HS-5 (cell line): ENCODE measurements around the gene MLLT3.

Experiments used
- DNase-seq: peaks from one replicate; pipeline ENCODE4 v3.0.0-alpha.2; 2012; ENCODE audit warnings: low read depth

Gene MLLT3

GRCh38 chr9:20476912-20477521, 145.3 kb downstream of the MLLT3 start:
- DNase-seq = no peak

DNA sequence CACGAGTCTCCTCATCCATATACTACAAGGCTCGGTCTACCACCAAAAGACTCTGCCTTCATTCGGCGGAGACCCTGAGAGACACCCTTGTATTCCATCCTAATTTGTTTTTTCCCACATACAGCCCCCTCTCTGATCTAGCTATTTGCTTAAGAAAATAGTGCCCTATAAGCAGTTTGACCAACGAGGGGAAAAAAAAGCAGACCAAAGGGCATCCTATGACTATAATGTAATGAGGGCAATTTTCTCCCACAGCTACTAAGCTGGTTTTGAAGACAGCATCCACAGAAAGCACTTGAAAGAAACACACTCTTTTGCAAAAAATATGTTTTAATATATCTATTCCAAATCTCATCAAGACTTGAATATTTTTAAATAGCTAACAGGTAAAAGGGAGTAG, 147.8 kb downstream of the MLLT3 start:
- no peak for DNase-seq

GRCh38 chr9:20473515-20474013, 148.7 kb downstream of the MLLT3 start:
- DNase-seq = no peak

- DNase-seq = no peak
These were observed 149.8 kb downstream of the MLLT3 start for GRCh38 chr9:20472342-20473045.

- no peak for DNase-seq
These were observed 155.8 kb downstream of the MLLT3 start for GRCh38 chr9:20466328-20467008.

GRCh38 chr9:20464242-20464641, 158.1 kb downstream of the MLLT3 start:
- no peak for DNase-seq

GRCh38 chr9:20463823-20464222, 158.5 kb downstream of the MLLT3 start:
- no peak for DNase-seq

DNA sequence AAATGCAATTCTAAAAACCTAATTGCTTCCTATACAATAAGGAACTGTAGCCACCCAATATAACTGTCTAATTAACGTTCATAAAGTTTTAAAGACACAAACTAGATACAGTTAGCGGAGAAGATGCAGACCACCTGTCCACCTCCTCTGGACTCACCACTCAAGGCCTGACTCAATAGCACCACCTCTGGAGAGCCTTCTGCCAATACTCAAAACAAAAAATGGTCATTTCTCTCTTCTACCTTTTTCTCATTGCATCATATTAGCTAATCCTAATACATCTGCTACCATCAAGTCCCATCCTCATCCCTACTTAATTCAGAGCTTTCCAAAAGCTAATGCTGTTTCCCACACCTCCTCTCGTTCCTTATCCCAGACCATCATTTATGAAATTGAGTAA, 159.9 kb downstream of the MLLT3 start:
- no peak for DNase-seq

DNA sequence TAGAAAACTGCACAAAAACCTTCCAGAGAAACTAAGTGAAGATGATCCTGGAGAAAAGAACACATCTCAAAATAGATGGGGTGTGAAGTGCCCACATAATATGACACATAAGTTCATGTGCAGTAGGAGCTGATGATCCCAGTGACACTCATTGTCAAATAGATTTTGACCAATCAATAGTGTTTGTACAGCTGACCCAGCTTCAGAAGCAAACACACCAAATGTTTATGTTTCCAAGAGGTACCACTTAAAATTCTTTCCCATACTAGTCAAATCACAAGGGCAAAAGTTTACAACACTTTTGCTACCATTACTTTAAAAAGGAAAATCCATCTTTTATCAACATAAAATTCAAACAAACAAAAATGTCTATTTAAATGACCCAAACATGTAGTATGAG, 175.0 kb downstream of the MLLT3 start:
- DNase-seq = no peak

DNA sequence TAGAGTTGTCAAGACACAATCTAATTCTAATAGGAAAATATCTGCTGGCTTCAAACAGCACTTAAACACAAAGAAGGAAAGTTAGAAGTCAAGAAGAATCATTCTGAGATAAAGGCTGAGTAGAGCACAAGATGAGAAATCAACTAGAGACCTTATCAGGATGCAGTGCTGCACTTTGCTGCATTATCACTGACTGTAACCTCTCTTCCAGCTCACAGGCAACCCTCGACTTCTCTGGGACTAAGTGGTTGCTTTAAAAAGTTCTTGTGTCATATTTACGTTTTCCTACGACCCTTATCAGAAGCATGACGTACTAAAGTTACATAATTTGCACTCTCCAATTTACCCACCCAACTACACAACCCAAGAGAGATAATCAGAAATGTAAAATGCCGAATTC, 176.1 kb downstream of the MLLT3 start:
- DNase-seq = no peak

GRCh38 chr9:20442461-20443319, 179.6 kb downstream of the MLLT3 start:
- DNase-seq = no peak

DNA sequence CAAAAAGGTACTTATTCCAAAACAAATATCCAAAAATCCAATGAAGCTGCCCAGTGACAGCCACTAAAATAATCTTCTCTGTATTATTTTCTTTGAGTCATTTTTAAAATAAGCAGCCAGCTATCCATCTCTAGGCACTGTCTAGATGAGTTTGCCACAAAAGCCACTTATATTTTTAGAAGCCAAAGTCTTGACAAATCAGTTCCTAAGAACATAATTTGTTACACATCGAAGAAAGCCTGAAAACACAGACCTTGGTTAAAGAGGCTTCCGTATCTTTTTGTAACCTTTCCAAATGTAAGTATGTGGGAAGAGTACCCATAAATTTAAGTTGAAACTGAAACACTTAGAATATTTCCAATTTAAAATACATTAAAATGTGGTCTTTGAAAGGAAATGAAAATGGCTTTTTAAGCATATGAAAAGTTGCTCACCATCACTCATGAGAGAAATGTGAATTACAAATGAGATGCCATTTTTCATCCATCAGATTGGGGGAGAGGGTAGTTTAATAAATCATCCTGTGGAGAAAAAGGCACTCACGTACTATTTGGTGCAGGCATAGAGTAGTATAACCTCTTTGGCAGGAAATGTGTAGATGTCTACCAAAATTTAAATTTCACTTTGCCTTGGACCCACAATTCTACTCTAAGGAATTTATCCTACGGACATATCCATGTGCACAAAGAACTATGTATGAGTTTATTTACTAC, 180.4 kb downstream of the MLLT3 start:
- no peak for DNase-seq

DNA sequence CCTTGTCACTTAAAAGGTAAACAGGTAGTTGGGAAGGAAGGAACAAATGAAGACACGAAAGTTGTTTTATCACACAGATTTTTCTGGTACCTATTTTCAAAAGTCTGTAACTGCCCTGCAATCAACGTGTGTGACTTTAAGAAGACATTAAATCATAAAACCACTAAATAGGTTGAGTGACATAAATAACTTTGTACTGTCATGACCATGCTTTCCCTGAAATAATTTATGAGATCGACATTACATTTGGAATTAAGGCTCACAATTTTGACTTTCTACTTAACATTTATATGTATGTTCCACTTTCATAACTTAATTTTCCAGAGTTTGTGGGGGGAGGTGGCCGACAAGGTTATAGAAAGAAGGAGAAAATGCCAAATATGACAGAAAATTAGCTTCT, 181.1 kb downstream of the MLLT3 start:
- no peak for DNase-seq

DNA sequence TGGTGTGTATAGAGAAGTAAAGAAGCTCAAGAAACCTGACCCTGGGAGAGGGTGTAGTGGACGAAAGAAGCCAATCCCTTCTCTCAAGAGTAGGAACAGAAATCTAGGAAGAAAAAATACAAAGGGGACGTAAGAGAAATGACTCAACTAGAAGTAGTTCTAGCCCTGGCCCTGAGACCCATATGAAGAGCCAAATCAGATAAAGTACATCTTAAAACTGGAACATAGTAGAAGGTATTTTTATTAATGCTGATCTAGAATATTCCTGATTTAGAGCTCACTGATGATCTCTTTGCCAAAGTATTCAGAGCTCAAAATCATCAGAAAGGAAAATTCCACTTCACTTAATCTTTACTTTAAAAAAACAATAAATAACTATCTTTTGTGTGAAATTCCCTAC, 184.8 kb downstream of the MLLT3 start:
- no peak for DNase-seq

- no peak for DNase-seq
These were observed 185.7 kb downstream of the MLLT3 start for GRCh38 chr9:20436476-20437195.

GRCh38 chr9:20428976-20429375, 193.3 kb downstream of the MLLT3 start:
- no peak for DNase-seq

DNA sequence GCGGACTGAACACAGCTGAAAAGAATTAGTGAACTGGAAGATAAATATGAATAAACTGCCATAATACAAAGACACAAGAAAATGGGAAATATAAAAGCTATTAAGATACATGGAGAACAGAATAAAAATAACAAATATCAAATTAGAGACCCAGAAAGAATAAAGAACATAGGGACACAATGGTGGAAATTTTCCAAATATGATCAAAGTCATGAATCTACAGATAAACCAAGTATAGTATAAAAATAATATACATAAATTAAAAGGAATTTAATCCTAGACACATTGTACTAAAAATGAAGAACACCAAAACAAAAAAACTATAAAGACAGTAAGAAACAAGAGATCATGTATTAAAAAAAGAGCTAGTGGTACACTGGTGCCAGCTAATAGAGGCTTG, 194.9 kb downstream of the MLLT3 start:
- no peak for DNase-seq

- DNase-seq = no peak
These were observed 196.3 kb downstream of the MLLT3 start for GRCh38 chr9:20426019-20426418.

DNA sequence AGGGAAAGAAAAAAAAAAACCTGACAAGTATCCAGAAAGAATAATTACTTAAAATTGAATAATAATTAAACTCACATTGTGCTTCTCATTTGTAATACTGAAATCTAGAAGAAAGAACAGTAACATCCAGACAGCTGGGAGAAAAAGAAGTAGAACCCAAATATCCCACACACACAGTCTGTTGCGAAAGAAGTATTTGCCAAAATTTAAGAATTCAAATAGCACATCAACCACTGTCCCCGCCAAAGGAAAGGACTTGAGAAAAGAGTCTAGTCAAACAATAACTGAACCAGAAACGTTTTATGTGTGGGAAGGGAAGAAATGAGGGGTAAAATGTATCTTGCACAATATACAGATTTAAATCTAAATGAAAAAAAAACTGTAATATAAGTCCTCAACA, 202.8 kb downstream of the MLLT3 start:
- no peak for DNase-seq

GRCh38 chr9:20418485-20418884, 203.8 kb downstream of the MLLT3 start:
- DNase-seq = no peak
